Osteoblast (primary cell): ENCODE results near the gene PRKN. TPM values are rescaled to one million over a fixed set of nuclear protein-coding genes. Genes with fewer than 3 reads are reported as not detected.
"Not testable (repeated sequence)": the region's sequence is repeated elsewhere in the genome, so short reads cannot be mapped to it uniquely, and the experiment has no call there.

Experiments used
- DNase-seq: peaks from one replicate; pipeline ENCODE4 v3.0.0; 2011; ENCODE audit warnings: low spot score, mixed read lengths; ENCODE audit not compliant: insufficient read length; ENCODE audit errors: missing footprints
- H2AFZ ChIP-seq: 2 replicates; pipeline ENCODE4 v1.6.0; 2011; ENCODE audit warnings: mild to moderate bottlenecking, low read length
- H3K27ac ChIP-seq: 2 replicates; pipeline ENCODE4 v1.5.1; 2011; ENCODE audit warnings: mild to moderate bottlenecking, low read depth, low read length, moderate library complexity
- H3K27me3 ChIP-seq: 2 replicates; pipeline ENCODE4 v1.6.0; 2012; ENCODE audit warnings: mild to moderate bottlenecking, control low read depth, inconsistent platforms, low read length, moderate library complexity; ENCODE audit not compliant: insufficient read depth
- H3K36me3 ChIP-seq: 2 replicates; pipeline ENCODE4 v1.5.1; 2011; ENCODE audit warnings: mild to moderate bottlenecking, low read length, control low read depth, moderate library complexity; ENCODE audit not compliant: insufficient read depth
- H3K4me1 ChIP-seq: 2 replicates; pipeline ENCODE4 v1.5.1; 2011; ENCODE audit warnings: mild to moderate bottlenecking, low read length, control low read depth, moderate library complexity; ENCODE audit not compliant: insufficient read depth
- H3K4me2 ChIP-seq: 2 replicates; pipeline ENCODE4 v1.6.0; 2011; ENCODE audit warnings: mild to moderate bottlenecking, low read length; ENCODE audit not compliant: insufficient read depth
- H3K4me3 ChIP-seq: fragments of 200-600 bp; sonication (generic); 3 replicates; pipeline ENCODE4 v1.5.1; 2012; ENCODE audit warnings: mild to moderate bottlenecking, low read length, inconsistent platforms; ENCODE audit not compliant: insufficient read depth
- H3K79me2 ChIP-seq: 2 replicates; pipeline ENCODE4 v1.6.0; 2012; ENCODE audit warnings: mild to moderate bottlenecking, low read length, control low read depth, inconsistent platforms; ENCODE audit not compliant: insufficient read depth
- H3K9me3 ChIP-seq: 2 replicates; pipeline ENCODE4 v1.5.1; 2011; ENCODE audit warnings: low read depth, low read length, control low read depth
- H4K20me1 ChIP-seq: 2 replicates; pipeline ENCODE4 v1.6.0; 2012; ENCODE audit warnings: mild to moderate bottlenecking, low read length, control low read depth; ENCODE audit not compliant: insufficient read depth
- CTCF ChIP-seq: IDR thresholded peaks from 2 replicates; pipeline ENCODE4 v1.5.1; 2011; ENCODE audit warnings: mild to moderate bottlenecking, low read depth, low read length, moderate library complexity; ENCODE audit errors: extremely low read depth
- total RNA-seq: library from RNA; depleted of rRNA; stranded (reverse); fragments of >200 nt; gene quantifications from 2 replicates; pipeline ENCODE4 v1.2.3, GENCODE V29; 2012

The PRKN gene
- total RNA-seq, 1 donor, result 2.9 TPM

GRCh38 chr6:161327360-161327953, 1400.1 kb downstream of the PRKN start:
- H3K4me2 ChIP-seq, result no peak overlapping the region
- H3K27ac ChIP-seq, result no peak overlapping the region
- H3K9me3 ChIP-seq, result no peaks in the 10 kb centered on the region
- no peaks in the 10 kb centered on the region for H3K36me3 ChIP-seq
- H3K4me1 ChIP-seq, result no peaks in the 10 kb centered on the region
- no peaks in the 10 kb centered on the region for H4K20me1 ChIP-seq
- no peak overlapping the region for H2AFZ ChIP-seq
- H3K79me2 ChIP-seq, result no peaks in the 10 kb centered on the region
- no peak for TF ChIP-seq CTCF
- no peaks in the 10 kb centered on the region for H3K27me3 ChIP-seq
- H3K4me3 ChIP-seq, result no peak overlapping the region
- no peak for DNase-seq

GRCh38 chr6:161319231-161319630, 1408.3 kb downstream of the PRKN start:
- Histone ChIP-seq H3K79me2 (no peaks in the 10 kb centered on the region), H3K4me1 (no peaks in the 10 kb centered on the region), H3K4me2 (no peak overlapping the region), H4K20me1 (no peaks in the 10 kb centered on the region), H3K9me3 (no peaks in the 10 kb centered on the region), H3K27me3 (no peaks in the 10 kb centered on the region), H3K27ac (no peak overlapping the region), H3K36me3 (no peaks in the 10 kb centered on the region), H3K4me3 (no peak overlapping the region), H2AFZ (no peak overlapping the region)
- no peak for TF ChIP-seq CTCF
- DNase-seq, result no peak

- Histone ChIP-seq H3K4me1 (no peaks in the 10 kb centered on the region), H3K27ac (no peak overlapping the region), H3K79me2 (no peaks in the 10 kb centered on the region), H3K27me3 (no peaks in the 10 kb centered on the region), H4K20me1 (no peaks in the 10 kb centered on the region), H3K4me3 (no peak overlapping the region), H2AFZ (no peak overlapping the region), H3K36me3 (no peaks in the 10 kb centered on the region), H3K4me2 (no peak overlapping the region), H3K9me3 (no peaks in the 10 kb centered on the region)
- no peak for TF ChIP-seq CTCF
- DNase-seq, result no peak
These were observed 1409.1 kb downstream of the PRKN start for GRCh38 chr6:161318456-161318855.

- H4K20me1 ChIP-seq, result no peaks in the 10 kb centered on the region
- no peak for TF ChIP-seq CTCF
- no peaks in the 10 kb centered on the region for H3K79me2 ChIP-seq
These were observed 1411.0 kb downstream of the PRKN start for GRCh38 chr6:161316531-161316930.

GRCh38 chr6:161315246-161315917, 1412.2 kb downstream of the PRKN start:
- DNase-seq, H3K36me3 ChIP-seq, H2AFZ ChIP-seq, H3K4me2 ChIP-seq, H3K79me2 ChIP-seq, H3K4me1 ChIP-seq, H3K4me3 ChIP-seq, H4K20me1 ChIP-seq, H3K9me3 ChIP-seq, H3K27me3 ChIP-seq, H3K27ac ChIP-seq: not testable (repeated sequence)

More at GRCh38 chr6:161316531-161316930, 1411.0 kb downstream of the PRKN start:
- no peak overlapping the region for H3K4me2 ChIP-seq
- no peaks in the 10 kb centered on the region for H3K4me1 ChIP-seq
- H3K9me3 ChIP-seq, result no peaks in the 10 kb centered on the region
- DNase-seq, result no peak
- no peak overlapping the region for H3K4me3 ChIP-seq
- no peaks in the 10 kb centered on the region for H3K27me3 ChIP-seq
- no peak overlapping the region for H3K27ac ChIP-seq
- no peak overlapping the region for H2AFZ ChIP-seq
- no peaks in the 10 kb centered on the region for H3K36me3 ChIP-seq
